Posterior vena cava (tissue), 2 donors: ENCODE data around the gene SLC23A3. TPM values are rescaled to one million over a fixed set of nuclear protein-coding genes. Genes with fewer than 3 reads are reported as not detected.
A peak's percentile ranks its signal among the peaks of the same experiment; 100 is the strongest.

ENCODE experiments used
- DNase-seq: peaks from one replicate; pipeline ENCODE4 v3.0.0-alpha.2; 2020; ENCODE audit warnings: low spot score
- intact Hi-C, 2 donors: fragments of 100-400 bp; cut with DNase I; formaldehyde crosslinking; loops; one replicate each; pipeline versions ENCODE4 v1.14.1 to v1.14.2; 2022 to 2023
- long read RNA-seq, 2 donors: library from polyadenylated mRNA; unstranded; transcript quantifications; one replicate each; pipeline ENCODE4 v2.0.0, GENCODE V29; 2020 to 2021
- total RNA-seq, 2 donors: library from RNA; stranded (reverse); fragmentation: NEBNext Ultra II Directional; extraction: Animal tissue kit (Norgen Biotek cat#: 25700); gene quantifications; one replicate each; pipeline ENCODE4 v1.2.1, GENCODE V29; 2021
- donor health status: DM: yes; HTN: yes; CAD: no.
- donor health status: DM: yes; HTN: yes; CAD: no.

Gene SLC23A3
- total RNA-seq: 1 to 10 TPM in 1 of 2 donors, under 1 TPM in 1; 0.71 to 2.1 TPM
- long read RNA-seq, donor 1: 0 reads
- long read RNA-seq, donor 2: 0 reads

GRCh38 chr2:219169930-219170654, at the start of gene SLC23A3:
TSS of gene SLC23A3 (minus strand) at chr2:219170029. CDS start at chr2:219169984, 45 bp downstream.
- intact Hi-C loops: loop anchor here in 1 of 2 donors (10.0 kb wide), 1 partner anchor 215 kb away; the partner anchor contains the start of gene DNPEP
- no peak for DNase-seq

- intact Hi-C loops: loop anchor here in 1 of 2 donors (5.0 kb wide), 1 partner anchor 42 kb away; the partner anchor contains the start of genes CNPPD1 and RETREG2
These were observed 49.2 kb upstream of the SLC23A3 start, which contains the start of gene ABCB6 for GRCh38 chr2:219218732-219219701. TSS of gene ABCB6 (minus strand) at chr2:219218958. CDS start at chr2:219218673, 285 bp downstream.

GRCh38 chr2:219218217-219218731, 48.4 kb upstream of the SLC23A3 start:
- DNase-seq: peak; percentile 93
- intact Hi-C loops: loop anchor here in 1 of 2 donors (5.0 kb wide), 1 partner anchor 41 kb away; the partner anchor contains the start of genes CNPPD1 and RETREG2

More at GRCh38 chr2:219218732-219219701, 49.2 kb upstream of the SLC23A3 start, which contains the start of gene ABCB6:
- DNase-seq: peak; percentile 99

- DNase-seq: no peak
- intact Hi-C loops: loop anchor here in 1 of 2 donors (5.0 kb wide), 1 partner anchor 39 kb away; the partner anchor contains the start of genes CNPPD1 and RETREG2
These were observed 46.7 kb upstream of the SLC23A3 start for GRCh38 chr2:219216535-219216915.

GRCh38 chr2:219215871-219216534, 46.2 kb upstream of the SLC23A3 start:
- intact Hi-C loops: loop anchor here in 1 of 2 donors (5.0 kb wide), 1 partner anchor 39 kb away; the partner anchor contains the start of genes CNPPD1 and RETREG2
- peak; percentile 23 for DNase-seq

GRCh38 chr2:219214786-219215185, 45.0 kb upstream of the SLC23A3 start:
- intact Hi-C loops: loop anchor here in 1 of 2 donors (5.0 kb wide), 1 partner anchor 37 kb away; the partner anchor contains the start of genes CNPPD1 and RETREG2
- peak; percentile 63 for DNase-seq

GRCh38 chr2:219214141-219214540, 44.3 kb upstream of the SLC23A3 start:
- intact Hi-C loops: no loop called here
- peak; percentile 37 for DNase-seq

GRCh38 chr2:219213486-219214071, 43.8 kb upstream of the SLC23A3 start:
- no peak for DNase-seq
- intact Hi-C loops: no loop called here

- DNase-seq: no peak
- intact Hi-C loops: no loop called here
These were observed 43.2 kb upstream of the SLC23A3 start for GRCh38 chr2:219213026-219213415.

GRCh38 chr2:219210886-219211362, 41.1 kb upstream of the SLC23A3 start:
- DNase-seq: no peak
- intact Hi-C loops: no loop called here

GRCh38 chr2:219210196-219210885, 40.5 kb upstream of the SLC23A3 start:
- intact Hi-C loops: no loop called here
- DNase-seq: no peak

GRCh38 chr2:219209236-219210195, 39.7 kb upstream of the SLC23A3 start:
- DNase-seq: no peak
- intact Hi-C loops: no loop called here

- DNase-seq: no peak
- intact Hi-C loops: no loop called here
These were observed 38.3 kb upstream of the SLC23A3 start for GRCh38 chr2:219207884-219208740.

GRCh38 chr2:219207134-219207883, 37.5 kb upstream of the SLC23A3 start:
- no peak for DNase-seq
- intact Hi-C loops: no loop called here
